Measurements from ENCODE around the gene KSR2.

Gene KSR2

GRCh38 chr12:117671734-117672133 lies 297.1 kb downstream of the KSR2 start:
- Histone ChIP-seq H3K4me2 (ENCODE audit: low read length) (no peak overlapping the region), H2AFZ (no peak overlapping the region), H3K4me1 (no peaks in the 10 kb centered on the region), H3K9ac (no peak overlapping the region), H3K9me3 (ENCODE audit: control insufficient read depth, low read length) (no peaks in the 10 kb centered on the region), H3K27ac (no peak overlapping the region), H3K4me3 (ENCODE audit: low read depth, low read length) (no peak overlapping the region), H3K27me3 (ENCODE audit: control insufficient read depth, insufficient read depth, low read length) (no peaks in the 10 kb centered on the region), H3K79me2 (no peaks in the 10 kb centered on the region), H3K36me3 (ENCODE audit: control insufficient read depth, insufficient read depth, low read length) (no peaks in the 10 kb centered on the region)
- TF ChIP-seq CTCF (IDR thresholded peaks at IDR 0.05) = no peak

- H2AFZ ChIP-seq = no peak overlapping the region
- H3K36me3 ChIP-seq (ENCODE audit: control insufficient read depth, insufficient read depth, low read length) = no peaks in the 10 kb centered on the region
- no peak overlapping the region for H3K9ac ChIP-seq
- H3K79me2 ChIP-seq = no peaks in the 10 kb centered on the region
- H3K9me3 ChIP-seq (ENCODE audit: control insufficient read depth, low read length) = no peaks in the 10 kb centered on the region
- H3K4me2 ChIP-seq (ENCODE audit: low read length) = no peak overlapping the region
- no peaks in the 10 kb centered on the region for H3K4me1 ChIP-seq
- no peaks in the 10 kb centered on the region for H3K27me3 ChIP-seq (ENCODE audit: control insufficient read depth, insufficient read depth, low read length)
- H3K4me3 ChIP-seq (ENCODE audit: low read depth, low read length) = no peak overlapping the region
- TF ChIP-seq CTCF (IDR thresholded peaks at IDR 0.05) = no peak
- no peak overlapping the region for H3K27ac ChIP-seq
Observed at GRCh38 chr12:117664169-117664568, 304.6 kb downstream of the KSR2 start.

- no peak for TF ChIP-seq CTCF (IDR thresholded peaks at IDR 0.05)
- H3K27me3 ChIP-seq (ENCODE audit: control insufficient read depth, insufficient read depth, low read length) = no peaks in the 10 kb centered on the region
Observed at GRCh38 chr12:117662620-117663395, 306.0 kb downstream of the KSR2 start.

GRCh38 chr12:117662220-117662619 lies 306.6 kb downstream of the KSR2 start:
- H3K4me2 ChIP-seq (ENCODE audit: low read length) = no peak overlapping the region
- H3K4me1 ChIP-seq = no peaks in the 10 kb centered on the region
- no peak overlapping the region for H2AFZ ChIP-seq
- H3K9me3 ChIP-seq (ENCODE audit: control insufficient read depth, low read length) = no peaks in the 10 kb centered on the region
- no peak overlapping the region for H3K4me3 ChIP-seq (ENCODE audit: low read depth, low read length)
- H3K9ac ChIP-seq = no peak overlapping the region
- no peak overlapping the region for H3K27ac ChIP-seq
- no peaks in the 10 kb centered on the region for H3K36me3 ChIP-seq (ENCODE audit: control insufficient read depth, insufficient read depth, low read length)
- no peaks in the 10 kb centered on the region for H3K27me3 ChIP-seq (ENCODE audit: control insufficient read depth, insufficient read depth, low read length)
- no peak for TF ChIP-seq CTCF (IDR thresholded peaks at IDR 0.05)
- no peaks in the 10 kb centered on the region for H3K79me2 ChIP-seq

More at GRCh38 chr12:117662620-117663395, 306.0 kb downstream of the KSR2 start:
- Histone ChIP-seq H3K4me1 (no peaks in the 10 kb centered on the region), H3K79me2 (no peaks in the 10 kb centered on the region), H3K27ac (no peak overlapping the region), H3K9me3 (ENCODE audit: control insufficient read depth, low read length) (no peaks in the 10 kb centered on the region), H3K4me2 (ENCODE audit: low read length) (no peak overlapping the region), H3K9ac (no peak overlapping the region), H3K4me3 (ENCODE audit: low read depth, low read length) (no peak overlapping the region), H3K36me3 (ENCODE audit: control insufficient read depth, insufficient read depth, low read length) (no peaks in the 10 kb centered on the region), H2AFZ (no peak overlapping the region)

- TF ChIP-seq CTCF (IDR thresholded peaks at IDR 0.05) = no peak
- Histone ChIP-seq H3K4me2 (ENCODE audit: low read length) (no peak overlapping the region), H3K36me3 (ENCODE audit: control insufficient read depth, insufficient read depth, low read length) (no peaks in the 10 kb centered on the region), H3K27me3 (ENCODE audit: control insufficient read depth, insufficient read depth, low read length) (no peaks in the 10 kb centered on the region), H3K27ac (no peak overlapping the region), H3K79me2 (no peaks in the 10 kb centered on the region), H3K4me3 (ENCODE audit: low read depth, low read length) (no peak overlapping the region), H3K4me1 (no peaks in the 10 kb centered on the region), H3K9ac (no peak overlapping the region), H3K9me3 (ENCODE audit: control insufficient read depth, low read length) (no peaks in the 10 kb centered on the region), H2AFZ (no peak overlapping the region)
Observed at GRCh38 chr12:117661471-117661870, 307.3 kb downstream of the KSR2 start.

Measured in parathyroid adenoma (tissue), 2 donors.